HL-60 (cell line): ENCODE measurements around the gene SFXN4.

Source experiments
- DNase-seq, 2 experiments: peaks; one replicate each; pipeline ENCODE4 v3.0.0-alpha.2; 2010 to 2020; ENCODE audit warnings: low read depth in 1 of 2, low spot score in 1 of 2
- H3K27ac ChIP-seq: fragments of 250-450 bp; sonication (Bioruptor Pico); replicated peaks from 2 replicates; pipeline ENCODE4 v1.5.1; 2020; ENCODE audit warnings: mild to moderate bottlenecking, moderate library complexity
- H3K27me3 ChIP-seq: fragments of 250-450 bp; sonication (Bioruptor Pico); 2 replicates; pipeline ENCODE4 v1.5.1; 2021; ENCODE audit warnings: mild to moderate bottlenecking, moderate library complexity; ENCODE audit not compliant: insufficient read depth, poor library complexity, severe bottlenecking
- H3K4me3 ChIP-seq: replicated peaks from 2 replicates; pipeline ENCODE4 v1.5.1; 2011; ENCODE audit warnings: mild to moderate bottlenecking, control low read depth, low read length; ENCODE audit not compliant: insufficient read depth
- CTCF ChIP-seq: IDR thresholded peaks from one replicate; pipeline ENCODE4 v1.5.1; 2011; ENCODE audit warnings: low read length, control low read depth, inconsistent platforms; ENCODE audit not compliant: insufficient read depth
- GABPA ChIP-seq: IDR thresholded peaks from 2 replicates; pipeline ENCODE4 v1.6.1; 2012; ENCODE audit warnings: low read depth
- POLR2AphosphoS5 ChIP-seq: IDR thresholded peaks from 2 replicates; pipeline ENCODE4 v1.6.1; 2012; ENCODE audit warnings: low read depth
- REST ChIP-seq: IDR thresholded peaks from 2 replicates; pipeline ENCODE4 v1.6.1; 2012; ENCODE audit warnings: low read depth; ENCODE audit not compliant: insufficient replicate concordance
- SPI1 ChIP-seq: IDR thresholded peaks from 2 replicates; pipeline ENCODE4 v1.6.1; 2012; ENCODE audit warnings: low read depth, mild to moderate bottlenecking, borderline replicate concordance

SFXN4 gene

GRCh38 chr10:119208553-119208940 lies 43.0 kb upstream of the SFXN4 start:
- DNase-seq = no peak
- Histone ChIP-seq H3K4me3 (peak overlapping the region; percentile 57; the same call in 1 of the 2 replicates), H3K27ac (no peak overlapping the region), H3K27me3 (peaks cover 12% of the 10 kb centered on the region)
- TF ChIP-seq GABPA = no peak
- no peak for TF ChIP-seq POLR2AphosphoS5
- no peak for TF ChIP-seq SPI1
- TF ChIP-seq CTCF = no peak
- TF ChIP-seq REST = no peak

GRCh38 chr10:119207713-119208552 lies 42.4 kb upstream of the SFXN4 start:
- no peak overlapping the region for H3K27ac ChIP-seq

GRCh38 chr10:119207366-119207666 lies 41.8 kb upstream of the SFXN4 start, which contains the start of gene GRK5:
Gene GRK5, plus strand, starts transcription at chr10:119207571. Its CDS starts 347 bp downstream, at chr10:119207918.
- peak within 1 kb of the TSS; percentile 57 for H3K4me3 ChIP-seq
- peaks cover 12% of the 10 kb centered on the region for H3K27me3 ChIP-seq
- TF ChIP-seq SPI1 = no peak
- peak within 1 kb of the TSS; percentile 69 for H3K27ac ChIP-seq
- peak; percentile 80 to 88 for DNase-seq

More at GRCh38 chr10:119207713-119208552, 42.4 kb upstream of the SFXN4 start:
- TF ChIP-seq SPI1 = no peak
- peaks cover 12% of the 10 kb centered on the region for H3K27me3 ChIP-seq
- H3K4me3 ChIP-seq = peak overlapping the region; percentile 57
- DNase-seq = no peak

- Histone ChIP-seq H3K27ac (peak overlapping the region; percentile 69), H3K4me3 (peak overlapping the region; percentile 57), H3K27me3 (peaks cover 12% of the 10 kb centered on the region)
- TF ChIP-seq SPI1 (no peak), GABPA (no peak), REST (no peak), CTCF (peak; percentile 29), POLR2AphosphoS5 (no peak)
- DNase-seq = peak in 1 of 2 experiments; percentile 52
Observed at GRCh38 chr10:119206603-119207365, 41.3 kb upstream of the SFXN4 start.
